Fibroblast of peridontal ligament (primary cell): Measurements from ENCODE around the gene CLASRP.
"Not testable (repeated sequence)": the region's sequence is repeated elsewhere in the genome, so short reads cannot be mapped to it uniquely, and the experiment has no call there.

ENCODE experiments used
- DNase-seq: peaks from one replicate; pipeline ENCODE4 v3.0.0-alpha.2; 2010; ENCODE audit errors: extremely low read depth

The CLASRP gene

GRCh38 chr19:45103508-45104319 is 64.9 kb downstream of the CLASRP start:
- no peak for DNase-seq

GRCh38 chr19:45104658-45105349 is 66.0 kb downstream of the CLASRP start:
- DNase-seq = no peak

DNA sequence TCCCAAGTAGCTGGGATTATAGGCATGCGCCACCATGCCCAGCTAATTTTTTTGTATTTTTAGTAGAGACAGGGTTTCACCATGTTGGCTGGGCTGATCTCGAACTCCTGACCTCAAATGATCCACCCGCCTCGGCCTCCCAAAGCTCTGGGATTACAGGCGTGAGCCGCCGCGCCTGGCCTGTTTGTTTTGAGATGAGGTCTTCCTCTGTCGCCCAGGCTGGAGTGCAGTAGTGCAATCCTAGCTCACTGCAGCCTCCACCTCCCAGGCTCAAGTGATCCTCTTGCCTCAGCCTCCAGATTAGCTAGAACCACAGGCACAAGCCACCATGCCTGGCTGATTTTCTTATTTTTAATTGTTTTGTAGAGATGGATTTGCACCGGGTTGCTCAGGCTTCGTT is 67.5 kb downstream of the CLASRP start:
- not testable (repeated sequence) for DNase-seq

- no peak for DNase-seq
These were observed 68.8 kb downstream of the CLASRP start for GRCh38 chr19:45107621-45108150.

DNA sequence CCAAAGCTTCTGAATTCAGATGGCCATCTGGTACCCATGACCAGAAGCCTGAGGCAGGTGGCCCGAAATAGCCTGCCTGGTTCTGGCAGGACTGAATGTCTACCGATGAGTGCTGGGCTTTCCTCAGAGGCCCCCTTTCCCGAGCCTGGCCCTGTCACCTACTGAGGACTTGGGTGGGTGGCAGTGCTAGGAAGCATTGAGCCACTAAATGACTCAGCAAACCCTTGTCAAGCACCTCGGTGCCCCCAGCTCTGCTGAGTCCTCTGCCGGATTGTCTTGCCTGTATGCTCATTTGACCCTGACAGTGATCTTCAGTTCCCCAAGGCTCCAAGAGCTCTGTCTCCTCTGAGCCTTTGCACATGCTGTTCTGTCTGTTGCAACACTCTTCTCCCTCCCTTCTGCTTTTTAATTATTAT is 72.0 kb downstream of the CLASRP start:
- no peak for DNase-seq

GRCh38 chr19:45112111-45112827 is 73.4 kb downstream of the CLASRP start:
- no peak for DNase-seq

GRCh38 chr19:45113628-45114027 is 74.8 kb downstream of the CLASRP start:
- DNase-seq = no peak

GRCh38 chr19:45114116-45114515 is 75.3 kb downstream of the CLASRP start:
- no peak for DNase-seq

- DNase-seq = no peak
These were observed 77.2 kb downstream of the CLASRP start for GRCh38 chr19:45115809-45116615.

GRCh38 chr19:45117167-45117594 is 78.3 kb downstream of the CLASRP start:
- DNase-seq = no peak

DNA sequence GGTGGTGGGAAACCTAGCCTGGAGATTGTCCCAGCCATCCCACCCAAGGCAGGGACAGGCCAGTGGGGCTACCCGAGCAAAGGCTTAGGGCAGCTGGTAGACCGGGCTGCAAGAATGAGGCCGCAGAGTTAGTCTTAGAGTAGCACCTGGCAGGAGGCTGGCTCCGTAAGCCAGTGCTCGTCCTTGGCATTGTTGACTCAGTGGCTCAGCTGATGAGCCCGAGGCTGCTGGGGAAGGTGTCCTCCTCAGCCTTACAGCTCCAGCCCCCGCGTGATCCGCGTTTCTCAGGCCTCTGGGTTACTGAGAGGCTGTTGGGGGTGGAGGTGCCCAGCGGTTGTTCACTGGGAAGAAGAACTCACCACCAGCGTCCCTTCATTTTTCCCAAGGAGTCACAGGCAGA is 78.8 kb downstream of the CLASRP start:
- DNase-seq = no peak

DNA sequence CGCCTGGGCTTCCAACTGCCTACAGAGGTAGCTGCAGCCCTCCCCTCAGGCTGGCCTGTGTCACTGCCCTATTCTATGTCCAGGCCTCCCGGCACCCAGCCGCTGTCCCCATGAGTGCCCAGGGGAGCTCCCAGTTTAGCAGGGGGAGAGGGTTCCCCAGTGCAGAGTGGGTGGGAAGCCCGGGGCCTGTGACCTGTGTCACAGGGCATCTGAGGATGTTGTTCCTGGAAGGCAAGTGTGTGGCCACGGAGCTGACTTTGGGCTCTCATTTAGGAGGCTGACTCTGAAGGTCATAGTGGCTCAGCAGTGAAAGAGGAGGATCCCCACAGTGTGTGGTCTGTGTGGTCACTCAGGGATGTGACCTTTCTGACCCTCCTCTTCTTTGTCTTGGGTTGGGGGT is 79.3 kb downstream of the CLASRP start:
- no peak for DNase-seq

- DNase-seq = not testable (repeated sequence)
These were observed 79.9 kb downstream of the CLASRP start for GRCh38 chr19:45118591-45119355.

DNA sequence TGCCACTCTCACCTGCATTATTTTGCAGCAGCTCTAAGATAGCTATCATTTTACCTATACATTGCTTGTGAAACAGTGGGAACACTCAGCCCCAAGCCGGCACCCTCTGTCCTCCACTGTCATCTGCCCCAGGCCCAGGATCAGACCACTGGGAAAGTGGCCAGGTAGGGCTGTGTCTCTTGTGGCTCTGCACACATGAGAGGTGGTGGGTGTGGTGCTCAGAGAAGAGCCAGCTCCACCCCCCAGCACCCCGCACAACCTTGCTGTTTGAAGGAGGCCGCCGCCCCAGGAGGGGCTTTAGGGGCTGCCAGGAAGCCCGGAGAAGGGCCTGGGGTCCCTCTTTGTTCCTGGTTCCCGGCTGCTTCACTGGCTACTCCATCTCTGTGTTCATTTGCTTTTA is 80.7 kb downstream of the CLASRP start:
- no peak for DNase-seq
